ENCODE results near the gene SUGT1.

SUGT1 gene

DNA sequence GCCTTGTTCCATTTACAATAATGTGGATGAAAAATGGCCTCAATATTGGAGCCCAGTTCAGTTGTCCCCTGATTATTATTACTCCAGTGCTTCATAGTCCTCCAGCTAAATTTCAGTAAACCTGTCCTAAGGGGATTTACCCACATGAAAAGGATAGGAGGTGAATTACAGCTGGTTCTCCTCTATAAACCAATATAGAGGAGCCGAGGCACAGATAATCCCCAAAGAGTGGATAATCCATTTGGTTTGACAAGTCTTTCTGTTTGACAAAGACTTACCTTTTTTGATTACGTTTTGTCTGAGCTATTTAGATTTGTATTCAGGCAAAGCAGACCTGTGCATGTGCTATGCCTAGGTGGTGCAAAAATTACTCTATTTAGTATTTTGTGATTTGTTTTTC, 84.3 kb downstream of the SUGT1 start:
- in situ Hi-C loops (cut with HindIII; ENCODE audit: low sequenced_read_pairs) = no loop called here

DNA sequence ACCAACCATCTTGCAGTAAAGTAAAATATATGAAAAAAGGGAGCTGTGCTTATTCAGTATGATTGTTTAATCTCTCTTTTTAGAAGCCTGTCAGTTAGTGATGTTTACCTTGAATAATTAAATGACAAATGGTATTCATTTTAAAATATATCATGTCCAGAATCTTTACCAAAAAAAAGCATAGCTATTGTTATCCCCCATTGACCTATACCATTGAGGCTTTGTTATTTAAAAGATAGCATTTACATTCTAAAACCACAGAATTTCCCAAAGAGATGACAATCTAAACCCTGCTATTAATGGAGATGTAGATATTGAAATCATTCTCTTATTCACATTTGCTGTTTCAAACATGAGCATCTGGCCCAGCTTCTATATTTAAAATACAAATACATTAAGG, 84.8 kb downstream of the SUGT1 start:
- in situ Hi-C loops (cut with HindIII; ENCODE audit: low sequenced_read_pairs) = no loop called here

DNA sequence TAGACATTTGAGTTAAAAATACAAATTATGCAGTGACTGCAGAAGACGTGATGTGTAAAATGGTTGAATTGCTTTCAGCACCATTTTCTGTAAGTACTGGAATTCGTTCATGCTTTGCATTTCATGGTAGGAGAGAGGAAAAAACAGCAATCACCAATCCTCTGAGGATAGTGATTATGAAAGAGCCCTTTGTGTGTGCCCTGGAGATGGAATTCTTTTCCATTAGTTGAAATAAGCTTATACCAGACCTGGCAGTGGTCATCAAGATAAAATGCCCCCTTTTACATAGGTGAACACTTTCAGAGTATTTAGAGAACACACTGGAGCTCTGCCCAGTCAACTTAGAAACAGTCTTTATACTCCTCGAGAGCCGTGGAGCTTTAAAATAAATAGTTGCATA, 85.3 kb downstream of the SUGT1 start:
- in situ Hi-C loops (cut with HindIII; ENCODE audit: low sequenced_read_pairs) = no loop called here

DNA sequence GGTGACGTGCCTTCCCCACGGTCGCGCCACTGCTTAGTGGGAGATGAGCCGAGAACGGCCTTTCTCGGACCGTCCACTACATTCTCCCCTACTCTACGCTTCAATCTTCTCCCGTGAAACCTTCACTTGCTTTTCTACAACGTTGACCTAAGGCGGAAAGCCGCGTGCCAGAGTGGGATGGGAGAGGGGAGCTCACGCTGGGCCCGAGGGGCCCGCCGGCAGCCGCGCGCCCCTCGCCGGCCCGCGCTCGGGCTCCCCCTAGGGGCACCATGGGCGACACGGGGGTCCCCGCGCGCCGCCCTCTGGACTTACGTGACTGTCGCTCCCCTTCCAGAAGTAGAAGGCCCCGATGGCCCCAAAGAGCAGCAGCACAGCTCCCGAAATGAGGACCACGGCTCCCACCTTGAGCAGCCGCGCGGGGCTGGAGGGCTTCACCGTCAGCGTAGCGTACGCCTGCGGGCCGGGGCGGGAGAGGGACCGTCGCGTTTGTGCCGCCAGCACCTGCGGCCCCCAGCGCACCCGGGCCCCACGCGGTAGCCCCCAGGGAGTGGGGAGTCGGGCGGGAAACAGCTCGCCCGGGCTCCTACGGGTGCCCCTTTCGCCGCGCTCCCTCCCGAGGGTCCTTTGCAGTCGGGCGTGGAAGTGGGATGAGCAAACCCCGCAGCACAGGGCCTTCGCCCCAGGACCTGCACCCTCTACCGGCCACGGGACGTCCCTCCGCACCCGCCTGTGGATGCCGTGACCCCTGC, 86.3 kb downstream of the SUGT1 start:
- in situ Hi-C loops (cut with HindIII; ENCODE audit: low sequenced_read_pairs) = no loop called here

DNA sequence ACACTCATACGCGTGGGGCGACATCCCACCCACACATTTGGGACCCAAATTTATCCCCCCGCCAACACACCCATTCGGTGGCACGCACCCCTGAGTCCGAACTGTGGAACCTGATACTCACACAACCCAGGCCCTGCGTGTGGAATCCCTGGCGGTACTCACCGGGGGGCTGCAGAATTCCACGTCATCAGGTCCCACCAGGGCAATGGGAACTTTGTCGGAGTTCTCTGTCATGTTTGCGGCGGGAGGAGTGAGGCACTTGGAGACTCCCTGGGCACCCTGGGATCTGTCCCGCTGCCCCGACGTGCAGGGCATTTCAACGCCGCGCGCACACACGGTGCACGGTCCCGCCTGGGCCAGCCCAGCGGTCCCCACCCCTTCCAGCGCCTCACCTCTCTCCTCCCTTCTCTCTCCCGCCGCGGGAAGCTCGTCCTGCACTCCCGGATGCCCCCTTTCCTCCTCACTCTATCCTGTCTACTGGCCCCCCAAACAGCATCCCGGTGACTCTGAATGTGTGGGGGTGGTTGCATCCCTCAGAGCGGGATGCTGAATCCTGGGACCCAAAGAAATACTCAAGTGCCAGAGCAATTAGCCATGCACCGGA, 86.9 kb downstream of the SUGT1 start, which contains the start of gene CNMD:
CNMD (minus strand) TSS at position 353 of the 604 bp plus-strand sequence; CDS start at position 234, 119 bp downstream.
- in situ Hi-C loops (cut with HindIII; ENCODE audit: low sequenced_read_pairs) = no loop called here

DNA sequence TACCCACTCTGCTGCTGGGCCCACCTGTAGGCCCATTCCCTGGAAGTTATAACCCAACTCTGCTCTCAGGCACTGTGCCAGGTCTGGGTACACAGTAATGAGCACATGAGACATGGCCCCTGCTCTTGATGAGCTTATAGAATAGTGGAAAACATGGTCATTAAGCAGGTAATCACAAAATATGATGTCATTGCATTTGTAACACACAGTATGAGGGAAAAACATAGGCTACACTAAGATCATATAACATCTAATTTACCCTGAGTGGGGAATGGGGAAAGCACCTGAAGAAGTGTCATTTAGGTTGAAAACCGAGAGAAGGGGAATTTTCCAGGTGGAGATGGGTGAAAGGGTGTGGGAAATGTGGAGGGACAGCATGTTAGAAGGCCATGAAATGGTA, 90.9 kb downstream of the SUGT1 start:
- in situ Hi-C loops (cut with HindIII; ENCODE audit: low sequenced_read_pairs) = no loop called here

DNA sequence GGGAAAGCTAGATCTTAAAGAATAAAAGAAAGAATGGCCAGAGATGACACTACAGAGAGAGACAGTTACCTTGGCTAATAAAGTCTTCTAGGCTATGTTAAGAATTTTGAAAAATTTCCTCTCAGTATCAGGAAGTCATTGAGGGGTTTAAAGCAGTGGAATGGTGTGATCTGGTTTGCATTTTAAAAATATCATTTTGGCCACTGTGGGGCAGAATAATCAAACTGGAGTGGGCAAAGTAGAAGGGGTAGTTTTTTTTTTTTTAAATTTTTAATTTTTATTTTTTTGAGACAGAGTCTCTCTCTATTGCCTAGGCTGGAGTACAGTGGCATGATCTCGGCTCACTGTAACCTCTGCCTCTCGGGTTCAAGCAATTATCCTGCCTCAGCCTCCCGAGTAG, 91.4 kb downstream of the SUGT1 start:
- in situ Hi-C loops (cut with HindIII; ENCODE audit: low sequenced_read_pairs) = no loop called here

DNA sequence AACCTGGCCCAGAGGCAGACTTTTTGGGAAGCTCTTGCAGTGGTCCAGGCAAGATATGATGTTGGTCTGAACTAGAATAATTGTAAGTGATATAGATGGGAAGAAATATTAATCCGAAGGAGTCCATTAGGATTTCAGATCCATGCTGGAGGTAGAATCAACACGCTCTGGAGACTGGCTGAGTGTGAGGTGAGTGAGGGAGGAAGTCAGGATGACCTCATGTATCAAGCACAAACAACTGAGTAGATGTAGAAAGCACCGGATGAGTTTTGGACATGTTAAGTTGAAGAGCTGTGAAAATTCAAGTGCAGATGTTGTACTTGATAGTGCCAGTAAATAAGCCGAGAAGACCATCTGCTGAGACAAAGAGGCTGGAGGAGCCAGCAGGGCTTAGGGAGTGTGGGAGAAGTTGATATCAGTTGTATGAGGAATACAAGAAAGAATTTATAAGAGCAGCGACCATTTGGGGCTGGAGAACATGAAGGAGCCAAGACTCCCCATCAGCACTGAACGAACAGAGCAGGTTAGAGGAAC, 92.3 kb downstream of the SUGT1 start:
- in situ Hi-C loops (cut with HindIII; ENCODE audit: low sequenced_read_pairs) = no loop called here

DNA sequence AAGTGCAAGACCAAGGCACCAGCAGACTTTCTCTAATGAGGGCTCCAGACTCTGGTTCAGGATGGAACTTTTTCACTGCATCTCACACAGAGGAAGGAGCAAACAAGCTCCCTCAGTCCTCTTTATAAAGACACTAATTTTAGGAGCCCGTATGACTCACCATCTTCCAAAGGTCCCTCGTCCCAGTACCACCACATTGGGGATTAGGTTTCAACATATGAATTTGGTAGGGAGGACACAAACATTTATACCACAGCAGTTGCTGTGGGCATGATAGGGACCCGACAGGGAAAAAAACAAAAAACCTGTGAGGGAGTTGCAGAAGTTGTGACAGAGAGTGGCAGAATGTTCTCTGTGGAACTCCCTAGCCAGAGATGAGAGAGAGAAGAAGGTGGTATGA, 93.5 kb downstream of the SUGT1 start:
- in situ Hi-C loops (cut with HindIII; ENCODE audit: low sequenced_read_pairs) = no loop called here

DNA sequence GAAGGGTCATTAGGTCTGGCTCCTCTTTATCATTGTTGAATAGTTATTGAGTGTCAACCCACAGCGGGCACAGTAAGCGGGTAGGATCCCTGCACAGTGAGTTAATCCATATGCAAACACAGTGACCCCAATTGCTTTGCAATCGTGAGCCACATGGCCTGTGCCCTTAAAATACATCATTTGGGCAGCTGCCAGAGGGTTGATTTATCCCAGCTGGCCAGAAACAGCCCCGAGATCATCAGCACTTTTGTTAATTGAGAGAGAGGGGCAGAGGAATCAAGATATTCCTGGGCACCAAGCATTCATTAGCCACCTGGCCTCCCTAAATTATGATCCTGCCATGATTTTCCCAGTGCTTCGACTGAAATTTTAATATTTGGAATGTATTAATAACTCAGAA, 96.8 kb downstream of the SUGT1 start:
- in situ Hi-C loops (cut with HindIII; ENCODE audit: low sequenced_read_pairs) = no loop called here
